ENCODE data around the gene USH2A.

DNA sequence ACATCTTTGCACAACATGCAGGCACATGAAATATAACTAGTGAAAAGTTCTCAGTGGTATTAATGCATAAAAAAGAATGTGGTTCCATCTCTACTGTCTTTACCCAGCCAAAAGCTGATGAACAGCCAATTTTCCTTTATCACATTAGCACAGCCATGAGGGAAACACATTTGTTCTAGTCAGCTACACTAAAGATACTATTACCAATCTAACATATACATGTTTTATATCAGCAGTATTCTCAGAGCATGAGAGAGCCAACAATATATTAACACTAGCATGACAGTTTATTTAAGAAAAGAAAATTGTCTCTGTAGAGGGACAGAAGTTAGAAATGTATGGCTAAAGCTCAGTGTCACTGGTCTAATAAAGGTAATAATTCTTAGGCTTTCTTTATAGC, 56.3 kb downstream of the USH2A start:
- TF ChIP-seq POLR2A (IDR thresholded peaks at IDR 0.05) = no peak
- TF ChIP-seq CTCF (IDR thresholded peaks at IDR 0.05) = no peak

Measured in transverse colon (tissue), 3 donors.